ENCODE measurements around the gene PLXNA4. TPM values are rescaled to one million over a fixed set of nuclear protein-coding genes. Genes with fewer than 3 reads are reported as not detected.

Gene PLXNA4
- 22.8 and 26.0 TPM in 2 replicates for total RNA-seq

GRCh38 chr7:132575982-132576720 lies at the start of gene PLXNA4:
TSS of gene PLXNA4 (minus strand) at chr7:132576470. CDS start at chr7:132508693, 67,777 bp downstream.

Data from cardiac ventricle fibroblast (primary cell).